Fibroblast of lung (primary cell): ENCODE results near the gene ACACB.

Source experiments
- EZH2 ChIP-seq: IDR thresholded peaks from 2 replicates; pipeline ENCODE4 v1.5.1; 2012; ENCODE audit warnings: low read length, control low read depth, mild to moderate bottlenecking; ENCODE audit errors: missing control alignments
- TF ChIP-seq, protein P1 (sequence below), 2 donors: IDR thresholded peaks in 1 of 2; conservative IDR thresholded peaks in 1 of 2; 1 replicate in 1 of 2; 2 replicates in 1 of 2; pipeline ENCODE4 v1.5.1; 2011 to 2012; ENCODE audit warnings: low read length in 2 of 2, control low read depth in 1 of 2, inconsistent platforms in 1 of 2, low read depth in 1 of 2, mild to moderate bottlenecking in 1 of 2

- TF ChIP-seq, protein P1, sequence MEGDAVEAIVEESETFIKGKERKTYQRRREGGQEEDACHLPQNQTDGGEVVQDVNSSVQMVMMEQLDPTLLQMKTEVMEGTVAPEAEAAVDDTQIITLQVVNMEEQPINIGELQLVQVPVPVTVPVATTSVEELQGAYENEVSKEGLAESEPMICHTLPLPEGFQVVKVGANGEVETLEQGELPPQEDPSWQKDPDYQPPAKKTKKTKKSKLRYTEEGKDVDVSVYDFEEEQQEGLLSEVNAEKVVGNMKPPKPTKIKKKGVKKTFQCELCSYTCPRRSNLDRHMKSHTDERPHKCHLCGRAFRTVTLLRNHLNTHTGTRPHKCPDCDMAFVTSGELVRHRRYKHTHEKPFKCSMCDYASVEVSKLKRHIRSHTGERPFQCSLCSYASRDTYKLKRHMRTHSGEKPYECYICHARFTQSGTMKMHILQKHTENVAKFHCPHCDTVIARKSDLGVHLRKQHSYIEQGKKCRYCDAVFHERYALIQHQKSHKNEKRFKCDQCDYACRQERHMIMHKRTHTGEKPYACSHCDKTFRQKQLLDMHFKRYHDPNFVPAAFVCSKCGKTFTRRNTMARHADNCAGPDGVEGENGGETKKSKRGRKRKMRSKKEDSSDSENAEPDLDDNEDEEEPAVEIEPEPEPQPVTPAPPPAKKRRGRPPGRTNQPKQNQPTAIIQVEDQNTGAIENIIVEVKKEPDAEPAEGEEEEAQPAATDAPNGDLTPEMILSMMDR (conservative IDR thresholded peaks at IDR 0.05 in 1 of 2, IDR thresholded peaks at IDR 0.05 in 1 of 2; ENCODE audit: low read depth in 1 of 2, low read length in 2 of 2), result no peak
- TF ChIP-seq EZH2, result no peak
Measured at GRCh38 chr12:109196332-109196731, 79.9 kb downstream of the ACACB start.
